Erythroblast (primary cell): ENCODE measurements around the gene ZPR1.

Source experiments
- GATA1 ChIP-seq: IDR thresholded peaks from 2 replicates; pipeline ENCODE4 v1.6.1; 2011; ENCODE audit warnings: low read depth, mild to moderate bottlenecking, control low read depth, low read length, moderate library complexity
- POLR2A ChIP-seq: IDR thresholded peaks from 2 replicates; pipeline ENCODE4 v1.6.1; 2011; ENCODE audit warnings: mild to moderate bottlenecking, low read length

DNA sequence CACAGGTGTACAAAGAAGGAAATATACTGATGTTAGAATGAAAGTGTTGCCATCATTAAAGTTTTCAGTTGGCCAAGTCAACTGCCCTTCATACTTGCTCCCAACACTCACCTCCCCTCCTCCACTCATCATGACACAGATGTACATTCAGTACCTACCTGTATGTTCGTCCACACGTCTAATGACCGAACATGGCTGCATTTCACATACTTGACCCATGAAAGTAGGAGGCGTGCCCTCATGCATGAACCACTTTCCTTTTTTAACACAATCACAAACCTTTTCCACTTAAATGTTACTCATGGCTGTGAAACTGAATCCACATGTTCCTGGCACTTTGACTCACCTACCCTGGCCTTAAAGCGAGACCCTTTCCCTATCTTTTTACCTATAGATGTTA lies 11.8 kb downstream of the ZPR1 start:
- TF ChIP-seq POLR2A (no peak), GATA1 (no peak)
